Naive thymus-derived CD4-positive, alpha-beta T cell (primary cell): ENCODE data around the gene NSRP1. TPM values are rescaled to one million over a fixed set of nuclear protein-coding genes. Genes with fewer than 3 reads are reported as not detected.
"Not testable (repeated sequence)": the region's sequence is repeated elsewhere in the genome, so short reads cannot be mapped to it uniquely, and the experiment has no call there.

Source experiments
- ATAC-seq: fragments of 150-1000 bp; cut with Tn5 transposase; 2 replicates; pipeline ENCODE4 v1.10.0; 2021; ENCODE audit warnings: mild to moderate bottlenecking, moderate library complexity
- CTCF ChIA-PET: fragments of 350-600 bp; sonication (Branson Sonifier 250); formaldehyde crosslinking; loops from one replicate; lab custom pipeline; 2021; ENCODE audit warnings: antibody characterized with exemption; lab: Charles Lee
- POLR2A ChIA-PET: fragments of 350-600 bp; sonication (Branson Sonifier 250); formaldehyde crosslinking; loops from one replicate; lab custom pipeline; 2021; ENCODE audit warnings: antibody characterized with exemption, inconsistent platforms; lab: Charles Lee
- DNase-seq, 9 donors: peaks; one replicate each; pipeline versions ENCODE4 v3.0.0 to v3.0.0-alpha.2; 2020 to 2022; ENCODE audit warnings: mixed read lengths in 1 of 9
- H3K27ac ChIP-seq: one replicate; pipeline ENCODE4 v1.7.0; 2013; ENCODE audit warnings: mild to moderate bottlenecking, low read depth, low read length, moderate library complexity
- H3K27me3 ChIP-seq, 2 donors: one replicate each; pipeline ENCODE4 v1.7.0; 2013; ENCODE audit warnings: low read length in 2 of 2, mild to moderate bottlenecking in 2 of 2, moderate library complexity in 2 of 2; ENCODE audit not compliant: control insufficient read depth in 2 of 2, insufficient read depth in 2 of 2
- H3K36me3 ChIP-seq, 3 experiments: 1 replicate in 2 of 3; 2 replicates in 1 of 3; pipeline ENCODE4 v1.7.0; 2013; ENCODE audit warnings: low read length in 3 of 3, mild to moderate bottlenecking in 3 of 3, moderate library complexity in 1 of 3; ENCODE audit not compliant: insufficient read depth in 3 of 3, control insufficient read depth in 2 of 3
- H3K4me1 ChIP-seq, 2 donors: one replicate each; pipeline ENCODE4 v1.7.0; 2013; ENCODE audit warnings: low read length in 2 of 2, mild to moderate bottlenecking in 2 of 2, moderate library complexity in 1 of 2; ENCODE audit not compliant: control insufficient read depth in 2 of 2, insufficient read depth in 2 of 2
- H3K4me3 ChIP-seq: 2 replicates; pipeline ENCODE4 v1.7.0; 2013; ENCODE audit warnings: mild to moderate bottlenecking, low read length
- H3K9me3 ChIP-seq, 3 experiments: 1 replicate in 2 of 3; 2 replicates in 1 of 3; pipeline ENCODE4 v1.7.0; 2013; ENCODE audit warnings: low read length in 3 of 3; ENCODE audit not compliant: control insufficient read depth in 2 of 3
- H3K27ac Mint-ChIP-seq, 9 donors: one replicate each; pipeline ENCODE4 v1.8.0; 2020 to 2022; ENCODE audit warnings: mixed read lengths in 9 of 9, mild to moderate bottlenecking in 8 of 9, moderate library complexity in 5 of 9, inconsistent platforms in 2 of 9
- H3K27me3 Mint-ChIP-seq, 5 donors: one replicate each; pipeline ENCODE4 v1.8.0; 2021 to 2022; ENCODE audit warnings: mixed read lengths in 5 of 5, mild to moderate bottlenecking in 1 of 5
- H3K36me3 Mint-ChIP-seq, 5 donors: one replicate each; pipeline ENCODE4 v1.8.0; 2020 to 2022; ENCODE audit warnings: mixed read lengths in 5 of 5, mild to moderate bottlenecking in 3 of 5, inconsistent platforms in 1 of 5
- H3K4me1 Mint-ChIP-seq, 7 donors: one replicate each; pipeline ENCODE4 v1.8.0; 2020 to 2022; ENCODE audit warnings: mixed read lengths in 7 of 7, mild to moderate bottlenecking in 3 of 7, inconsistent platforms in 1 of 7
- H3K4me3 Mint-ChIP-seq, 10 donors: one replicate each; pipeline ENCODE4 v1.8.0; 2020 to 2022; ENCODE audit warnings: mild to moderate bottlenecking in 10 of 10, mixed read lengths in 10 of 10, moderate library complexity in 6 of 10, inconsistent platforms in 2 of 10
- H3K9me3 Mint-ChIP-seq, 11 donors: one replicate each; pipeline ENCODE4 v1.8.0; 2020 to 2022; ENCODE audit warnings: mixed read lengths in 11 of 11, mild to moderate bottlenecking in 4 of 11, inconsistent platforms in 1 of 11, moderate library complexity in 1 of 11
- intact Hi-C, 2 donors: fragments of 100-400 bp; cut with micrococcal nuclease; formaldehyde crosslinking; loops; one replicate each; pipeline ENCODE4 v1.15.1; 2023
- polyA plus RNA-seq, 2 donors: library from polyadenylated mRNA; unstranded; fragments of 300-500 nt; fragmentation: Illumina TruSeq; gene quantifications; one replicate each; pipeline ENCODE4 v1.2.3, GENCODE V29; 2021
- total RNA-seq, 6 experiments: library from RNA in 5 of 6; stranded (reverse) in 5 of 6; gene quantifications; 1 replicate in 5 of 6; 2 replicates in 1 of 6; pipeline ENCODE4 v1.2.3 and lab custom pipeline; 2021 to 2026

The NSRP1 gene
- total and polyA plus RNA-seq, 7 experiments from 2014 or later, result 23.3 to 34.7 (median 29.3) TPM

DNA sequence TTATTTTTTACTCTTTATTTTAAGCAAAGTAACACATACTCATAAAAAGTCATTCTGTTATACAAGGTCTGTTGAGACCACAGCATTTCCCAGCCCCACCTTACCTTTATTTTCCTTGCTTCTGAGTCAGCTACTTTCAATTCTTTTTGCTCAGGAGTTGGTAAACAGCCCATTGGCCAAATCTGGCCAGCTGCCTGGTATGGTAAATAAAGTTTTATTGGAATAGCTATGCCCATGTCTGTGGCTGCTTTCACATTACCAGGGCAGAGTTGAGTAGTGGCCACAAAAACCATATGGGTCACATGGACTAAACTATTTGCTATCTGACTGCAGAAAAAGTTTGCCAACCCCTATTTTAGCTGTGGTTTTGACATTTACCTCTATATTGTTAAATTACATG is 3.4 kb upstream of the NSRP1 start:
- CTCF ChIA-PET, result interaction anchor here (2.1 to 2.5 kb wide), 2 partner anchors 8 to 12 kb away, joined by 14 to 20 read pairs; no protein-coding TSS in a partner anchor
- Histone ChIP-seq H3K27ac (no peak overlapping the region), H3K36me3 (peaks cover 0 to 4% (median 0%) of the 10 kb centered on the region in 3 experiments), H3K4me3 (no peak overlapping the region), H3K4me1 (peaks cover 3 to 10% of the 10 kb centered on the region in 2 donors), H3K27me3 (no peaks in the 10 kb centered on the region), H3K9me3 (no peaks in the 10 kb centered on the region)
- peak overlapping the region in 1 of 9 donors; percentile 38 for H3K27ac Mint-ChIP-seq
- no peaks in the 10 kb centered on the region for H3K9me3 Mint-ChIP-seq
- peaks cover 6 to 35% (median 22%) of the 10 kb centered on the region in 7 donors for H3K4me1 Mint-ChIP-seq
- peaks cover 0 to 8% (median 0%) of the 10 kb centered on the region in 5 donors for H3K36me3 Mint-ChIP-seq
- peak overlapping the region in 1 of 10 donors; percentile 33 for H3K4me3 Mint-ChIP-seq
- H3K27me3 Mint-ChIP-seq, result peaks cover 0 to 8% (median 4%) of the 10 kb centered on the region in 5 donors
- ATAC-seq (no peak), DNase-seq (no peak)
- intact Hi-C loops, result loop anchor here (10.0 kb wide), 4 partner anchors 498 to 1742 kb away; partner anchors contain the start of genes COPRS (in 1 of the 2) and CRLF3 (in 1 of the 2)
- POLR2A ChIA-PET, result interaction anchor here (0.5 to 1.9 kb wide), 3 partner anchors 9 to 322 kb away, joined by 3 to 5 read pairs (median 3); no protein-coding TSS in a partner anchor

DNA sequence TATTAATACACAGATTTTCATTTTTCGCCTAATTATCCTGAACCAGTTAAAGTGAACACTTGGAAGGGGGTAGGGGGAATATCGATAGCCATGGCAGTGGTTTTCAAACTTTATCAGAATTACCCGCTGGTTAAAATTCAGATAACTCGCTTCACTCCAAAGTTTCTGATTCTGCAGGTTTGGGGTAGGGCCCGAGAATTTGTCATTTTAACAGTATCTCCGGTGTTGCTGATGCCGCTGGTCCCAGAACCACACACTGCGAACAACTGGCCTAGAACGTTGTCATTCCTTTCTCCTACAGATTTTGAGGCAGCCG is 313 bp upstream of the NSRP1 start:
- Histone ChIP-seq H3K4me3 (peak overlapping the region; percentile 96), H3K27me3 (no peaks in the 10 kb centered on the region), H3K36me3 (peaks cover 0 to 4% (median 3%) of the 10 kb centered on the region in 3 experiments), H3K4me1 (peaks cover 3 to 10% of the 10 kb centered on the region in 2 donors), H3K9me3 (no peaks in the 10 kb centered on the region), H3K27ac (peak overlapping the region; percentile 97)
- peak; percentile 47 for ATAC-seq
- Mint-ChIP-seq H3K36me3 (peaks cover 3 to 15% (median 10%) of the 10 kb centered on the region in 5 donors), H3K4me1 (peaks cover 18 to 54% (median 44%) of the 10 kb centered on the region in 7 donors), H3K4me3 (peak overlapping the region; percentile 91 to 100 (median 98)), H3K27ac (peak overlapping the region; percentile 97 to 100 (median 100)), H3K27me3 (no peaks in the 10 kb centered on the region), H3K9me3 (no peaks in the 10 kb centered on the region)
- ChIA-PET CTCF (interaction anchor here (0.8 kb wide), 1 partner anchor 47 kb away, joined by 3 read pairs; no protein-coding TSS in a partner anchor), POLR2A (interaction anchor here (1.8 kb wide), 1 partner anchor 11 kb away, joined by 3 read pairs; no protein-coding TSS in a partner anchor)
- intact Hi-C loops, result loop anchor here (1.0 to 10.0 kb wide), 14 partner anchors 174 to 1738 kb away; partner anchors contain the start of genes BLMH (in 2 of the 2), CPD (in 2 of the 2), CRLF3 (in 2 of the 2) and GOSR1 (in 2 of the 2)
- DNase-seq, result no peak

DNA sequence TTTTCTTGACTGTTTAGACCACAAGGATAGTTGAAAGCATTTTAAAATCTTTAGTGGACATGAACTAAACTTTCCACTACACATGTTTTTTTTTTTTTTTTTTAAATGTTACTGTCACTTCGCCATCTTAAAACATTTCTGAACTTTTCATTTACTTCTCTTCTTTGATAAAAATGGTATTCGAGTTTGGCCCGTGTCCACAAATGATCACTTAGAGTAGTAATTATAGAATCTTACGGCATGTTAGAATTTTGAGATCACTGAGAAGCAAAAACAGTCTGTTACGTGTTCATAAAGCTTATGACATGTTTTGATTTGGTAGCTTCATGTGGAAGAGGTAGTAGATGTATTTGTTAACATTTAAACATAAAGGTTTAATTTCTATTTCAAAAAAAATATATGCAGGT is 1.1 kb downstream of the NSRP1 start:
- intact Hi-C loops, result loop anchor here (2.0 to 10.0 kb wide), 12 partner anchors 173 to 1737 kb away; partner anchors contain the start of genes BLMH (in 2 of the 2), CRLF3 (in 2 of the 2), GOSR1 (in 2 of the 2) and COPRS (in 1 of the 2)
- DNase-seq (no peak), ATAC-seq (no peak)
- peaks cover 3 to 10% of the 10 kb centered on the region in 2 donors for H3K4me1 ChIP-seq
- peak overlapping the region; percentile 96 for H3K4me3 ChIP-seq
- peak overlapping the region; percentile 91 to 100 (median 98) for H3K4me3 Mint-ChIP-seq
- peaks cover 3 to 17% (median 12%) of the 10 kb centered on the region in 5 donors for H3K36me3 Mint-ChIP-seq
- no peaks in the 10 kb centered on the region for H3K27me3 ChIP-seq
- peaks cover 0 to 7% (median 3%) of the 10 kb centered on the region in 3 experiments for H3K36me3 ChIP-seq
- no peaks in the 10 kb centered on the region for H3K27me3 Mint-ChIP-seq
- no peaks in the 10 kb centered on the region for H3K9me3 ChIP-seq
- peaks cover 23 to 60% (median 50%) of the 10 kb centered on the region in 7 donors for H3K4me1 Mint-ChIP-seq
- POLR2A ChIA-PET, result interaction anchor here (0.7 to 1.8 kb wide), 6 partner anchors 9 to 551 kb away, joined by 3 to 7 read pairs (median 3); partner anchors contain the start of genes ABHD15 and BLMH
- peak overlapping the region; percentile 97 to 100 (median 100) for H3K27ac Mint-ChIP-seq
- H3K27ac ChIP-seq, result peak overlapping the region; percentile 97
- CTCF ChIA-PET, result interaction anchor here (0.7 to 1.3 kb wide), 3 partner anchors 13 to 219 kb away, joined by 3 to 6 read pairs (median 6); no protein-coding TSS in a partner anchor
- H3K9me3 Mint-ChIP-seq, result no peaks in the 10 kb centered on the region

DNA sequence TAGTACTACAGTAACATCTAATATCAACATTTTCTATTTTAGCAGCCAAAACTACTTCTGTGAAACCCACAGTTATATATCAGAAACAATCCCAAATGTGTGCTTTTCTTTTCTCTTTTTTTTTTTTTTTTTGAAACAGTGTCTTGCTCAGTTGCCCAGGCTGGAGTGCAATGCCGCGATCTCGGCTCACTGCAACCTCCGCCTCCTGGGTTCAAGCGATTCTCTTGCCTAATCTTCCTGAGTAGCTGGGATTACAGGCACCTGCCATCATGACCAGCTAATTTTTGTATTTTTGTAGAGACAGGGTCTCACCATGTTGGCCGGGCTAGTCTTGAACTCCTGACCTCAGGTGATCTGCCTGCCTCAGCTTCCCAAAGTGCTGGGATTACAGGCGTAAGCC is 2.0 kb downstream of the NSRP1 start:
- H3K36me3 ChIP-seq, H3K27ac ChIP-seq, H3K4me3 ChIP-seq, H3K4me1 ChIP-seq, DNase-seq, H3K27me3 Mint-ChIP-seq, H3K9me3 Mint-ChIP-seq, H3K27me3 ChIP-seq, H3K9me3 ChIP-seq, ATAC-seq: not testable (repeated sequence)
- peaks cover 23 to 63% (median 50%) of the 10 kb centered on the region in 7 donors for H3K4me1 Mint-ChIP-seq
- intact Hi-C loops, result loop anchor here (5.0 to 10.0 kb wide), 9 partner anchors 174 to 1736 kb away; partner anchors contain the start of genes CRLF3 (in 2 of the 2), BLMH (in 1 of the 2), COPRS (in 1 of the 2) and GOSR1 (in 1 of the 2)
- peak overlapping the region; percentile 38 to 100 (median 98) for H3K4me3 Mint-ChIP-seq
- peak overlapping the region in 7 of 9 donors; percentile 52 to 100 (median 97) for H3K27ac Mint-ChIP-seq
- ChIA-PET CTCF (interaction anchor here (1.2 to 1.3 kb wide), 2 partner anchors 14 to 218 kb away, joined by 6 read pairs; no protein-coding TSS in a partner anchor), POLR2A (interaction anchor here (1.4 to 1.7 kb wide), 2 partner anchors 14 to 173 kb away, joined by 3 to 4 read pairs; partner anchors contain the start of gene BLMH)
- H3K36me3 Mint-ChIP-seq, result peaks cover 3 to 17% (median 12%) of the 10 kb centered on the region in 5 donors

DNA sequence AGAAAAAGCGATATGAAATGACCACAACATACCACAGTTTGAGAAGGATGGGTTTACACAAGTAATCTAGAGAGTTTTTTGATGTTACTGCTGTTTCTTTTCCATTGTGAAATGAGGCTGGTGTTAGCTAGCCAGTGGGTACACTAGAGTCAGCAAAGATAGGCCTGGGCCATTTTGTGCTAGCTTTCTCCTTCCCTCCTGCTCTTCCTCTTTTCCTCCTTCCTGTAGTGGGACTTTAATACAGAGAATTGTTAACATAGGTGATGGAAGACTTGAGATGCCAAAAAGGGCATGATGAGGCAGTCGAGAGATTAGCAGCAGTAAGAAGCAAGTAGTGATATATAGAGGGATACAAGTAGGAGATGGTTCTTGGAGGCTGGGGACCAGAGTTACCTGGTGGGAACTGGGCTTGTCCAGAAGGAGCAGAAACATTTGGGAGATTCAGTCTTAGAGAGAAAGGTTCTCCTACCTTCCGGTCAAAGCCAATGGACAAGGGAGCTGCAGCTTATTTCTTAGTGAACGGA is 7.7 kb downstream of the NSRP1 start:
- Mint-ChIP-seq H3K4me1 (peaks cover 22 to 54% (median 42%) of the 10 kb centered on the region in 7 donors), H3K9me3 (no peaks in the 10 kb centered on the region), H3K4me3 (no peak overlapping the region), H3K27me3 (no peaks in the 10 kb centered on the region), H3K27ac (peak overlapping the region in 5 of 9 donors; percentile 33 to 68 (median 51)), H3K36me3 (peaks cover 3 to 12% (median 10%) of the 10 kb centered on the region in 5 donors)
- intact Hi-C loops, result no loop called here
- H3K27me3 ChIP-seq, result no peaks in the 10 kb centered on the region
- CTCF ChIA-PET, result interaction anchor here (0.7 to 3.7 kb wide), 12 partner anchors 10 to 590 kb away, joined by 3 to 66 read pairs (median 4); partner anchors contain the start of gene TMIGD1
- H3K4me3 ChIP-seq, result no peak overlapping the region
- H3K9me3 ChIP-seq, result no peaks in the 10 kb centered on the region
- H3K36me3 ChIP-seq, result peaks cover 0 to 7% (median 3%) of the 10 kb centered on the region in 3 experiments
- POLR2A ChIA-PET, result interaction anchor here (0.6 kb wide), 1 partner anchor 27 kb away, joined by 3 read pairs; no protein-coding TSS in a partner anchor
- H3K4me1 ChIP-seq, result no peaks in the 10 kb centered on the region
- H3K27ac ChIP-seq, result no peak overlapping the region
- DNase-seq (no peak), ATAC-seq (no peak)

DNA sequence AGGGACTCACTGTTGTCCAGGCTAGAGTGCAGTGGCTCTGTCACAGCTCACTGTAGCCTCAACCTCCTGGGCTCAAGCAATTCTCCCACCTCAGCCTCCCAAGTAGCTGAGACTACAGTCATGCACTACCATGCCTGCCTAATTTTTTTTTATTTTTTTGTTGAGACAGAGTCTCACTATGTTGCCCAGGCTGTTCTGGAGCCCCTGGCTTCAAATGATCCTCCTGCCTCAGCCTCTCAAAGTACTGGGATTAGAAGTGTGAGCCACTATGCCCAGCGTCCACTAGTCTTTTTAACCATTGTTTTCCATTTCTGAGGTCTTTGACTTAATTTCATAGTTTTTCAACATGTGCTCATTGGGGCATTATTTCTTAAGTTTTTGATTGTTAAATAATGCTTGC is 13.5 kb downstream of the NSRP1 start:
- ChIA-PET POLR2A (interaction anchor here (0.6 to 0.7 kb wide), 2 partner anchors 145 to 185 kb away, joined by 3 to 4 read pairs; no protein-coding TSS in a partner anchor), CTCF (interaction anchor here (0.7 kb wide), 1 partner anchor 204 kb away, joined by 4 read pairs; no protein-coding TSS in a partner anchor)
- Mint-ChIP-seq H3K36me3 (peaks cover 0 to 26% (median 16%) of the 10 kb centered on the region in 5 donors), H3K4me1 (peaks cover 7 to 44% (median 26%) of the 10 kb centered on the region in 7 donors), H3K4me3 (no peak overlapping the region), H3K9me3 (no peaks in the 10 kb centered on the region), H3K27ac (peak overlapping the region in 1 of 9 donors; percentile 7), H3K27me3 (no peaks in the 10 kb centered on the region)
- intact Hi-C loops, result no loop called here
- Histone ChIP-seq H3K4me1 (no peaks in the 10 kb centered on the region), H3K36me3 (peaks cover 0 to 10% (median 0%) of the 10 kb centered on the region in 3 experiments), H3K27me3 (no peaks in the 10 kb centered on the region), H3K4me3 (no peak overlapping the region), H3K9me3 (no peaks in the 10 kb centered on the region), H3K27ac (no peak overlapping the region)
- ATAC-seq (no peak), DNase-seq (no peak)
